ENCODE measurements around the gene ALKBH3.

Gene ALKBH3

DNA sequence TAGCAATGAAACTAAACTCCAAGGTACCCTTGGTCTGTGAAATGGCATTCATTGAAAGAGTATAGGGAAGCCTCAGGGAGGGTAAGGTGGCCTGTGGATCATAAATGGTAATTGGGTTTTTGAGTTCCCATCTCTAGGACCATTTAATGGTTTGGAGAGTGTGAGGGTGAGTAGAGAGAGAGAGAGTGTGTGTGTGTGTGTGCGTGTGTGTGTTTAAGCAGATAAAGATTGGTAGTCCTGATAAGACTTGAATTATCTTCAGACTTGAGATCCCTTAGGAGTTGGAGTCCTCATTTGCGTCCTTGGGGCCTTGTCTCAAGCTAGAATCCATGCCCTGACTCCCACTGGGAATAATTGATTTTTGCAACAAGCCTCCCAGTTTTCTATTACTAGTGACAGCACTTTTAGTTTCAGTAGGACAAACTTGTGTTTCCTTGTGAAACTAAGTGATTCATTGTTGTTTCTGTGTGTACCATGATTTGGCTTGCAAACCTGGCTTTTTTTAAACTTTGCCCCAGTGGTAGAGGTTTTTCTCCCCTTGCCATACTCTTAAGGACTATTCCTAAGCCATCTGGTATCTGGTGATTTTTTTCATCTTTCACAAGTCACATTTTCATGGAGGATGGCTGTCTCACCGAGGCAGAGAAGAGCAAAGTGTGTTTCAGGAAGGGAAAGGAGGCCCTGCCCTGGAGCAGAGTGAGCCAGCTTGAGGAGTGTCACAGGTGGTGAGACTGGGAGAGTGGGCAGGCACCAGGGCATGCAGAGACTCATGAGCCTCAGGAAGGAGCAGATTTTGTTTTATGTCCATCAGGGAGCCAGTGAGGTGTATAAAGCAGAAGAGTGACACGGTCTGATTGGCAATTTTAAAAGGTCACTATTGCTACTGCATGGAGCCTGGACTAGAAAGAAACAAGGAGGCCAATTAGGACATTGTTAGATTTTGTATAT is 26.7 kb downstream of the ALKBH3 start:
- peaks cover 18% of the 10 kb centered on the region for H3K4me1 Mint-ChIP-seq
- no peaks in the 10 kb centered on the region for H3K9me3 Mint-ChIP-seq
- H3K36me3 Mint-ChIP-seq: peaks cover 63% of the 10 kb centered on the region
- peak overlapping the region; percentile 60 for H3K27ac Mint-ChIP-seq
- no peak overlapping the region for H3K4me3 Mint-ChIP-seq
- no peak for ATAC-seq
- no peak for DNase-seq (ENCODE audit: low spot score in 2 of 2)

GRCh38 chr11:43908191-43908590 is 27.6 kb downstream of the ALKBH3 start:
- Mint-ChIP-seq H3K27ac (peak overlapping the region; percentile 60), H3K4me1 (peaks cover 18% of the 10 kb centered on the region), H3K36me3 (peaks cover 61% of the 10 kb centered on the region), H3K9me3 (no peaks in the 10 kb centered on the region), H3K4me3 (no peak overlapping the region)
- ATAC-seq (no peak), DNase-seq (ENCODE audit: low spot score in 2 of 2) (no peak)

DNA sequence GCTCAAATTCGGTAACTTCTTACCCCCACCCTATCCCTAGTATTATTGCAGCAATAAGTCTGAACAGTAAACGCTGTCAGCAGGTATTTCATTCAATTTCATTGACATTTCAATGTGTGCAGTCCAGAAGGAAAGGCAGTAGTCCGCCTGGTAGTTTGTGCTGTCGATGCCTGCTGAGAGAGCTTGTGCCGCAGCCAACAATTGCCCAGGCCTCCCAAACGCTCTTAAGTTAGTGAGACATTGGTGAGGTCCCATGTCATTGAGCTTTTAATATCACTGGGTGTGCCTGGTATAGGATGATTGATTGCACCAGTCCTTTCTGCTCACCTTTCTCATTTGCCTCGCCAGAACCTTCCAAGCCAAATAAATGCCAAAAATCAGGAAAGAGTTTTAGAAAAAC is 28.1 kb downstream of the ALKBH3 start:
- ATAC-seq (no peak), DNase-seq (ENCODE audit: low spot score in 2 of 2) (no peak)
- H3K4me1 Mint-ChIP-seq: peaks cover 18% of the 10 kb centered on the region
- no peak overlapping the region for H3K4me3 Mint-ChIP-seq
- H3K36me3 Mint-ChIP-seq: peaks cover 63% of the 10 kb centered on the region
- no peaks in the 10 kb centered on the region for H3K9me3 Mint-ChIP-seq
- H3K27ac Mint-ChIP-seq: no peak overlapping the region

- Mint-ChIP-seq H3K4me3 (no peak overlapping the region), H3K4me1 (peaks cover 4% of the 10 kb centered on the region), H3K27ac (no peak overlapping the region), H3K36me3 (peaks cover 65% of the 10 kb centered on the region), H3K9me3 (no peaks in the 10 kb centered on the region)
- ATAC-seq: no peak
- no peak for DNase-seq (ENCODE audit: low spot score in 2 of 2)
Observed at GRCh38 chr11:43913829-43914380, 33.3 kb downstream of the ALKBH3 start.

DNA sequence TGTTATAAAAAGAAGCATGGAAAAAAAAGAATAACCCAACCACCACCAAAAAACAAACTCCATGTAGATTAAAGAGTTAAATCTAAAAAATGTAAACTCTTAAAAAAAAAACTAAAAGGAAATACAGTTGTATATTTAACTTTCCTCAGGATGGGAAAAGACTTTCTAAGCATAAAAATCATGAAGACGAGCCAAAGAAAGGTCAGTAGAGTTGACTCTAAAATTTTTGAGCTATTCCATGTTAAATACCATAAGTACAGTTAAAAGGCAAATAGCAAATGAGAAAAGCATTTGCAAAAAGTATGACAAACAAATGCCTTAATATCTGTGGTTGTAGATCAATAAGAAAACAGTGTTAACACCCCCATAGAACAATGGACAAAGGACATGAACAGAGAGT is 33.8 kb downstream of the ALKBH3 start:
- Mint-ChIP-seq H3K4me1 (peaks cover 4% of the 10 kb centered on the region), H3K9me3 (no peaks in the 10 kb centered on the region), H3K27ac (no peak overlapping the region), H3K4me3 (no peak overlapping the region), H3K36me3 (peaks cover 63% of the 10 kb centered on the region)
- ATAC-seq (no peak), DNase-seq (ENCODE audit: low spot score in 2 of 2) (no peak)

GRCh38 chr11:43916621-43917020 is 36.0 kb downstream of the ALKBH3 start:
- peaks cover 69% of the 10 kb centered on the region for H3K36me3 Mint-ChIP-seq
- no peak overlapping the region for H3K27ac Mint-ChIP-seq
- DNase-seq (ENCODE audit: low spot score in 2 of 2) (no peak), ATAC-seq (no peak)
- no peak overlapping the region for H3K4me3 Mint-ChIP-seq
- H3K9me3 Mint-ChIP-seq: no peaks in the 10 kb centered on the region
- peaks cover 12% of the 10 kb centered on the region for H3K4me1 Mint-ChIP-seq

- DNase-seq (ENCODE audit: low spot score in 2 of 2) (no peak), ATAC-seq (no peak)
- Mint-ChIP-seq H3K4me1 (peaks cover 14% of the 10 kb centered on the region), H3K9me3 (no peaks in the 10 kb centered on the region), H3K36me3 (peaks cover 71% of the 10 kb centered on the region), H3K27ac (no peak overlapping the region), H3K4me3 (no peak overlapping the region)
Observed at GRCh38 chr11:43917851-43918250, 37.2 kb downstream of the ALKBH3 start.

- H3K36me3 Mint-ChIP-seq: peaks cover 63% of the 10 kb centered on the region
- peaks cover 14% of the 10 kb centered on the region for H3K4me1 Mint-ChIP-seq
- no peak overlapping the region for H3K27ac Mint-ChIP-seq
- H3K9me3 Mint-ChIP-seq: no peaks in the 10 kb centered on the region
- no peak for DNase-seq (ENCODE audit: low spot score in 2 of 2)
- no peak overlapping the region for H3K4me3 Mint-ChIP-seq
- ATAC-seq: no peak
Observed at GRCh38 chr11:43918662-43919061, 38.0 kb downstream of the ALKBH3 start.

DNA sequence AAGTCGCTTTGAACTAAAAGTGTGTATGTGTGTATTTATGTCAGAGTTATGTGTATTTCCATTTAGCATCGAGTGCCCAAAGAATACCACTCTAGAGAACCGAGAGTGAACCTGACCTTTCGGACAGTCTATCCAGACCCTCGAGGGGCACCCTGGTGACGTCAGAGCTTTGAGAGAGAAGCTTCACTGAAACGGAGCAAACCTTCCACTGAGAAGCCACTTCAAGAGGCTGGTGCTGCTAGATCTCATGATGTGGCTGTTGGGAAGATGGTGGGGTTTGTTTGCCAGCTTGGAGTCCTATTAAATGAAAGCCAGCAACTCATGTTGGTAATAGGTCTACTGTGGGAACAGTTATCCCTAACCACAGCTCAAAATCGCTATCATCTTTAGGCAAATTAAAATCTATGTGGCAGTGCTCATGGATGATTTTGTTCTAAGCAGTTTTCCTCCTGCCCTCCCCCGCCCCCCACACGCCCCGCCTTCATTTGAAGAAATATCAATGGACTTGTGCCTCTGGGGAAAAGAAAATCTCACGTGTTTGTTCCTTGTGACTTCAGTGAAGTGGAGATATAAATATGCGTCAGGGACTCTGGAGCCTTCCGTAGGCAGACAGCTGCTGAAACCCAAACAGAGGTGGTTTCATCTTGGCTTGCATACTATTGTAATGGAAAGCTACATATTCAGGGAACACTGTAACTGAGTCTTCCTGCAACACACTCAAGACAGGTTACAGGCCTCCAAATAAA is 39.4 kb downstream of the ALKBH3 start:
- no peak for ATAC-seq
- Mint-ChIP-seq H3K9me3 (no peaks in the 10 kb centered on the region), H3K27ac (no peak overlapping the region), H3K4me3 (no peak overlapping the region), H3K4me1 (peaks cover 14% of the 10 kb centered on the region), H3K36me3 (peaks cover 49% of the 10 kb centered on the region)
- no peak for DNase-seq (ENCODE audit: low spot score in 2 of 2)

DNA sequence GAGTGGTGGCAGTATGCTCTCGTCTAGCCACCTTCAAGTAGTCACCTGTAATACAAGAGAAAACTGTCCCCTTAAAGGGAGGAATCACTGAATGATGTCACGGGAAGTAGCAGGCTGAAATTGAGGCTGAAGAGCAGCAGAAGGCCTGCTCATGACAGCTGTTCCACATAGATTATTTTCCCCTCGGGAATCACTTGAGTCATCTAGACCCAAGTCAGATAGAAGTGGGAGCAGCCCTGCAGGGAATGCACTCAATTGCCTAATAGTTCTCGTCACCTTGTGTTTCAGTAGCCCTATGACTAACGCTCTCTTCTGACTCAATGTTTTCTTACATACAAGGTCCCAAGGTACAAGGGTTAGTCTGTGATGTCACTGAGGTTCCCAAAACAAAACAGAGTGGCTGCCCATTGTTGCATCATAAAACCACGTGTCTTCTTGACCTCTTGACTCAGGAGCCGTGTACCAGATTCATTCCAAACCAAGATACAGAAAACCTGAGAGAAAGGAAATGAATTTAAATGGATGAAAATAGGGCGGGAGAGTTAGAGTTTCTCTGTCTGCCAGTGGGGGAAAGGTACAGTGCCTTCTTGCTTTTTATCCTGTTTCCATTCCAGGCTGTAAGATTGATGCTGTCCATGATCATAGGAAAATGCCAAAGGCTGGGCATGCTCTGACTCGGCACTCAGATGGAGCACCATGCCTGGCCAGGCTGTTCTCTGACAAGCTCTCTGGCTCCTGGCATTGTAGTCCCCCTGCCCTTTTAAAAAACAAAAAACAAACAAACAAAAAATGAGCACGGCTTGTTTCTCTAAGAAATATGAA is 40.2 kb downstream of the ALKBH3 start:
- H3K36me3 Mint-ChIP-seq: peaks cover 45% of the 10 kb centered on the region
- peak overlapping the region; percentile 16 for H3K27ac Mint-ChIP-seq
- DNase-seq (ENCODE audit: low spot score in 2 of 2): peak in 1 of 2 donors; percentile 53
- no peak overlapping the region for H3K4me3 Mint-ChIP-seq
- peaks cover 14% of the 10 kb centered on the region for H3K4me1 Mint-ChIP-seq
- H3K9me3 Mint-ChIP-seq: no peaks in the 10 kb centered on the region
- ATAC-seq: peak; percentile 98

DNA sequence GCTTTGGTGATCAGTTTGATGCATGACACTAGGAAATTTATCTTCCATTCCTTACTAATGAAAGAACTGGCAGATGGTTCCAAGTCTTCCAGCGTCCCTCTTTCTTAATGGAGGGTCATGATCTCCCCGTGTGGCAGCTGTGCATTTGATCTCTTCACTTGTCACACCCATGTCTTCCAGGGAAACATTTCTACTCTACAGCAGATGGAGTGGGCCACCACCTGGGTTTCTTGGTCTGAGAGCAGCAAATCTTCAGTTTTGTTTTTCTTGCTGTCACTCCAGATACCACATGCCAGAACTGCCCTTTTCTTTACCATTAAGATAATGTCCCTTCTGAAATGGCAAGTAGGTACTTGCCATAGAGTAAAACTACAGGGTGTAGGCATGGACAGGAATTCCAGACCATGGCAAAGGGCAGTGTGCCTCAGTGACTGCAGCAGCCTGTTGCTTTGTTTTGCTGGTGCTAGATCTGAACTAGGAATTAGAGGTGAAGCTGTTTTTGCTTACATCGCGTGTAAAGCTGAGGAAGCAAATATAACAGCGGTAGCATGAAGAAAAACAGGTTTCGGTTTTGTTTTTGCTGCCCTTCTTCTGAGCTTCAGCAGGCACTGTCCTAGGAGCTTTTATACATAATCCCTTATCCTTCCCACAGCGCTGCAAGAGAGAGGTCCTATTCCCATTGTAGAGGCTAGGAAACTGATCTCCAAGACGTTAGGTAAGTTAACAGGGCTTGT is 41.1 kb downstream of the ALKBH3 start:
- Mint-ChIP-seq H3K27ac (no peak overlapping the region), H3K4me1 (peaks cover 14% of the 10 kb centered on the region), H3K9me3 (no peaks in the 10 kb centered on the region), H3K4me3 (no peak overlapping the region), H3K36me3 (peaks cover 43% of the 10 kb centered on the region)
- ATAC-seq (no peak), DNase-seq (ENCODE audit: low spot score in 2 of 2) (no peak)

- H3K27ac Mint-ChIP-seq: no peak overlapping the region
- H3K4me3 Mint-ChIP-seq: no peak overlapping the region
- DNase-seq (ENCODE audit: low spot score in 2 of 2) (no peak), ATAC-seq (no peak)
- H3K36me3 Mint-ChIP-seq: peaks cover 38% of the 10 kb centered on the region
- peaks cover 14% of the 10 kb centered on the region for H3K4me1 Mint-ChIP-seq
- H3K9me3 Mint-ChIP-seq: no peaks in the 10 kb centered on the region
Observed at GRCh38 chr11:43922295-43922648, 41.6 kb downstream of the ALKBH3 start.

DNA sequence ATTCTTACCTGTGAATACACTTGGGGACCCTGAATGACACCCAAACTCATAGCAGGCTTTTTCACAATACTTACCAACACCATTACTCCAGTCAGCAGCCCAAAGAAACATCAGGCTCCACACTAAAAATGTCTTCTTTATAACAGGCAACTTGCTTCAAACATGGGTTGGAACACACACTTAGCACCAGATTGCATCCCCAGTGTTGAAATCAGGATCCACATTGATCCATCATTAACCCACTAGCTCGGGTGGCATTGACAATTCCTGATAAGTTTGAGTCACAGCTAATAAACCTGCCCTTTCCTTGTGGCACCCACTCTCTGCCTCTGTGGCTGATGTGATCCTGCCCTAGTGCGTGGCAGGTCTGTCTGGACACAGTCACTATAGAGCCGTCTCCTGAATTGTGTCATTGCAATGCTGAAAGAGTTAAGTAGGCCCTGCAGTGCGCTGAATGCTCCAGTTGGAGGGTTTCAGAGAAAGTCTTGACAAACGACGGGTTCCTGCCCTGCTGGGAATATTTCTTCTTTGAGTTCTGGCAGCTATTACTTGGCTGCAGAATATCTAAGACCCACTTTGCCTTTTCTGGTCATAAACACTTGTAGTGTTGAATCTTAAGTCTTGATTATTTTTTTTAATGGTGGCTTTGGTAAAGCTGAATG is 42.2 kb downstream of the ALKBH3 start:
- Mint-ChIP-seq H3K4me1 (peaks cover 14% of the 10 kb centered on the region), H3K36me3 (peaks cover 32% of the 10 kb centered on the region), H3K9me3 (no peaks in the 10 kb centered on the region), H3K4me3 (no peak overlapping the region), H3K27ac (no peak overlapping the region)
- no peak for DNase-seq (ENCODE audit: low spot score in 2 of 2)
- no peak for ATAC-seq
